Heart left ventricle (tissue), 16 donors: ENCODE results near the gene THAP2. TPM values are rescaled to one million over a fixed set of nuclear protein-coding genes. Genes with fewer than 3 reads are reported as not detected.

Source experiments
- ATAC-seq, 4 donors: fragments of 200-7000 bp; cut with Tn5 transposase; one replicate each; pipeline ENCODE4 v1.9.1; 2020 to 2022; ENCODE audit warnings: moderate library complexity in 4 of 4, mild to moderate bottlenecking in 3 of 4, moderate number of reproducible peaks in 1 of 4
- DNase-seq, 5 donors: peaks; one replicate each; pipeline ENCODE4 v3.0.0-alpha.2; 2020
- H3K27ac ChIP-seq, 12 donors: fragments of 200-600 bp; sonication (generic) in 4 of 12; one replicate each; pipeline versions ENCODE4 v1.5.0 to v1.8.0; 2016 to 2022; ENCODE audit warnings: mild to moderate bottlenecking in 2 of 12
- H3K27me3 ChIP-seq, 9 donors: fragments of 200-600 bp; sonication (generic) in 2 of 9; one replicate each; pipeline versions ENCODE4 v1.5.1 to v1.8.0; 2016 to 2022; ENCODE audit warnings: mild to moderate bottlenecking in 3 of 9
- H3K36me3 ChIP-seq, 9 donors: fragments of 200-600 bp; sonication (generic) in 2 of 9; one replicate each; pipeline versions ENCODE4 v1.5.0 to v1.8.0; 2018 to 2022; ENCODE audit warnings: mild to moderate bottlenecking in 2 of 9
- H3K4me1 ChIP-seq, 12 donors: fragments of 200-600 bp; sonication (generic) in 4 of 12; one replicate each; pipeline versions ENCODE4 v1.5.0 to v1.8.0; 2016 to 2022; ENCODE audit warnings: mild to moderate bottlenecking in 3 of 12
- H3K4me3 ChIP-seq, 12 donors: fragments of 200-600 bp; sonication (generic) in 4 of 12; one replicate each; pipeline versions ENCODE4 v1.5.0 to v1.8.0; 2017 to 2022; ENCODE audit warnings: mild to moderate bottlenecking in 9 of 12, moderate library complexity in 4 of 12
- H3K9me3 ChIP-seq, 12 donors: fragments of 200-600 bp; sonication (generic) in 4 of 12; one replicate each; pipeline versions ENCODE4 v1.5.0 to v1.8.0; 2016 to 2022; ENCODE audit warnings: mild to moderate bottlenecking in 1 of 12
- CTCF ChIP-seq, 12 donors: fragments of 200-600 bp; sonication (generic) in 4 of 12; IDR thresholded peaks; one replicate each; pipeline versions ENCODE4 v1.5.0 to v1.8.0; 2018 to 2022; ENCODE audit warnings: antibody characterized with exemption in 12 of 12, mild to moderate bottlenecking in 5 of 12
- POLR2A ChIP-seq, 2 donors: fragments of 450-650 bp; IDR thresholded peaks; one replicate each; pipeline ENCODE4 v1.6.1; 2017; ENCODE audit warnings: antibody characterized with exemption in 2 of 2, mild to moderate bottlenecking in 2 of 2, moderate library complexity in 2 of 2
- WGBS, 4 donors: extraction: QIAGEN DNeasy Blood & Tissue Kit in 2 of 4; methylation state at CpG; one replicate each; pipeline versions ENCODE4 v1.1.5 to v1.1.7; 2013 to 2018; 5-methylcytosine and 5-hydroxymethylcytosine counted together
- intact Hi-C, 10 donors: fragments of 100-400 bp; cut with DNase I; formaldehyde crosslinking; loops; one replicate each; pipeline versions ENCODE4 v1.11.1 to v1.14.2; 2022
- polyA plus RNA-seq, 2 donors: library from polyadenylated mRNA; stranded (reverse); fragments of 200-250 nt; gene quantifications; one replicate each; pipeline ENCODE4 v1.2.3, GENCODE V29; 2013
- total RNA-seq, 9 donors: library from RNA; depleted of rRNA in 2 of 9; stranded (reverse); fragments of >200 nt in 2 of 9; fragmentation: NEBNext Ultra II Directional in 3 of 9; extraction: Animal tissue kit (Norgen Biotek cat#: 25700) in 3 of 9; gene quantifications; one replicate each; pipeline versions ENCODE4 v1.1.0 to v1.2.4, GENCODE V29; 2016 to 2023
- donor health status: ischemic (EF 13 %, LVEDD 7.1; RV severe dilation, severe dysfunction).
- donor health status: healthy with polysubstance abuse.
- donor health status: DM: no; HTN: yes; CAD: no.
- donor health status: DM: no; HTN: no; CAD: no.
- donor health status: ischemic (EF 25% LVEDD 6.9; RV normal size, moderate dysfunction).
- donor health status: ischemic (EF 25% LVEDD 5.7; RV mildly dilated, moderate dysfunction).
- donor health status: healthy.
- donor health status: DM: yes; HTN: yes; CAD: no.
- donor health status: ischemic (EF 35%, LVEDD 5.7; RV mildly dilated, moderate dysfunction).
- donor health status: nonischemic (EF 11% LVEDD 7.7; RV severe dilation, severe dysfunction).
- donor health status: DM: yes; HTN: yes; CAD: no.
- donor health status: PGD.
- donor health status: ischemic (EF 29% LVEDD 5.4; RV normal size, mild dysfunction).
- donor health status: nonischemic (EF 23%, LVEDD 6.1; RV moderate dilation, normal function).

The THAP2 gene
- total and polyA plus RNA-seq, 11 donors = 2.2 to 13.1 (median 4.5) TPM

GRCh38 chr12:71718611-71719010, 54.5 kb downstream of the THAP2 start:
- H3K27me3 ChIP-seq = no peaks in the 10 kb centered on the region
- no peak overlapping the region for H3K4me3 ChIP-seq
- ATAC-seq (no peak), DNase-seq (no peak)
- H3K4me1 ChIP-seq = no peaks in the 10 kb centered on the region
- H3K36me3 ChIP-seq = no peaks in the 10 kb centered on the region
- intact Hi-C loops = no loop called here
- no peak overlapping the region for H3K27ac ChIP-seq
- H3K9me3 ChIP-seq = peaks cover 0 to 23% (median 0%) of the 10 kb centered on the region in 12 donors
- TF ChIP-seq POLR2A (IDR thresholded peaks at IDR 0.05) (no peak), CTCF (IDR thresholded peaks at IDR 0.05) (no peak)

- Histone ChIP-seq H3K27ac (no peak overlapping the region), H3K9me3 (peaks cover 0 to 15% (median 0%) of the 10 kb centered on the region in 12 donors), H3K4me3 (no peak overlapping the region), H3K27me3 (no peaks in the 10 kb centered on the region), H3K4me1 (no peaks in the 10 kb centered on the region), H3K36me3 (no peaks in the 10 kb centered on the region)
- DNase-seq (no peak), ATAC-seq (no peak)
- TF ChIP-seq POLR2A (IDR thresholded peaks at IDR 0.05) (no peak), CTCF (IDR thresholded peaks at IDR 0.05) (no peak)
- WGBS, 4 donors = 88 to 94% (median 89%) methylated on average over 5 of the region's 5 CpGs
- intact Hi-C loops = no loop called here
Measured at GRCh38 chr12:71719647-71720370, 55.7 kb downstream of the THAP2 start.

- peak; percentile 62 to 89 (median 76) for ATAC-seq
- no peak overlapping the region for H3K4me3 ChIP-seq
- no peak for TF ChIP-seq POLR2A (IDR thresholded peaks at IDR 0.05)
- TF ChIP-seq CTCF (IDR thresholded peaks at IDR 0.05) = no peak
- H3K36me3 ChIP-seq = no peaks in the 10 kb centered on the region
- peaks cover 0 to 9% (median 0%) of the 10 kb centered on the region in 12 donors for H3K9me3 ChIP-seq
- intact Hi-C loops = no loop called here
- H3K4me1 ChIP-seq = no peaks in the 10 kb centered on the region
- no peaks in the 10 kb centered on the region for H3K27me3 ChIP-seq
- 75 to 92% (median 85%) methylated on average over 4 of the region's 4 CpGs for WGBS, 4 donors
- no peak for DNase-seq
- H3K27ac ChIP-seq = no peak overlapping the region
Measured at GRCh38 chr12:71721783-71722505, 57.8 kb downstream of the THAP2 start.

- Histone ChIP-seq H3K27ac (no peak overlapping the region), H3K9me3 (peaks cover 0 to 9% (median 0%) of the 10 kb centered on the region in 12 donors), H3K4me3 (no peak overlapping the region), H3K36me3 (no peaks in the 10 kb centered on the region), H3K4me1 (no peaks in the 10 kb centered on the region), H3K27me3 (no peaks in the 10 kb centered on the region)
- intact Hi-C loops = no loop called here
- ATAC-seq = no peak
- no peak for DNase-seq
- TF ChIP-seq CTCF (IDR thresholded peaks at IDR 0.05) (no peak), POLR2A (IDR thresholded peaks at IDR 0.05) (no peak)
- WGBS, 4 donors = 74 to 80% (median 78%) methylated on average over 3 of the region's 3 CpGs
Measured at GRCh38 chr12:71725011-71725410, 60.9 kb downstream of the THAP2 start.
